Activated CD4-positive, alpha-beta T cell treated with anti-CD3 and anti-CD28 coated beads, Interleukin-2, Interleukin-6, amounts not matched to agents 100 ng/mL and 50 ng/mL, durations not matched to agents 16 hours and 8 hours (primary cell): ENCODE results near the gene OR1E2.
"Not testable (repeated sequence)": the region's sequence is repeated elsewhere in the genome, so short reads cannot be mapped to it uniquely, and the experiment has no call there.

Source experiments
- DNase-seq: peaks from one replicate; pipeline ENCODE4 v3.0.0-alpha.2; 2020

Gene OR1E2

GRCh38 chr17:3433741-3434140, at the start of gene OR1E2:
Gene OR1E2 (minus strand): TSS chr17:3433841. CDS start chr17:3433841, 0 bp downstream.
- DNase-seq, result no peak

DNA sequence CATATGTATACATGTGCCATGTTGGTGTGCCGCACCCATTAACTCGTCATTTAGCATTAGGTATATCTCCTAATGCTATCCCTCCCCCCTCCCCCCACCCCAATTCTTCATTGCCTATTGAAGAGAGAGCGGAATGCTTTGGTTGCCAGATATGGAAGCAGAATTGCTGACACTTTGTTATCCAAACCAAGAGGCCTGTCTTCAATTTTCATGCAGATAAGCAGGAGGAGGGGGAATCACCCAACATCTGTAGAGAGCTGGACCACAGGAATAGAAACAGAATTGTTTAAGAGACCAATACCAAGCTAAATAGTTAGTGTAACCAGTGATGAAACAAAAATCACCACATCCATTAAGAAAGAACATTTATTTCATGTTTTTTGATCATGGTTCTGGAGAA, 49.2 kb upstream of the OR1E2 start:
- no peak for DNase-seq

GRCh38 chr17:3479988-3480387, 46.3 kb upstream of the OR1E2 start:
- no peak for DNase-seq

DNA sequence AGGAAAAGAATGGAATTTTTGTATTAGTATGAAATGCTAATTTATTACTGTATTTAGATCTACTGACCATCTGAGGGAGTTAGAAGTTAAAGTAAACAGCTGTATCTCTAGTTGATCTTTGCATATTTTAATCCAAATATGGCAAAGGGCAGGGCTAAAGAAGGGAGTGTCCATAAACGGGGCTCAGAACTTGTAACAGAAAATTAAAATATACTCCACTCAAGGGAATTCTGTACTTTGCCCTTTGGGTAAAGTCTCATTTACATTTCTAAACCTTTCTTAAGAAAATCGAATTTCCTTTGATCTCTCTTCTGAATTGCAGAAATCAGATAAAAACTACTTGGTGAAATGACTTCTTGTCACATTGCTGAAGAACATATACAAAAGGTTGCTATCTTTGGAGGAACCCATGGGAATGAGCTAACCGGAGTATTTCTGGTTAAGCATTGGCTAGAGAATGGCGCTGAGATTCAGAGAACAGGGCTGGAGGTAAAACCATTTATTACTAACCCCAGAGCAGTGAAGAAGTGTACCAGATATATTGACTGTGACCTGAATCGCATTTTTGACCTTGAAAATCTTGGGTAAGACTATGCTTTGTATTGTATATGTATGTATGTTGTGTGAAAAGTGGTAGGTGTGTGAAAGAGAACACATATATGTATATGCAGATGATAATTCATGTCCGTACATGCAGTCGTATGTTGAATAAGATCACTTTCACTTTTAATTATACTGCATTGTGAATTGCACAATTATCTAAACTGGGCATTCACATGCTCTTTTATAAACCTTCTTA, 42.4 kb upstream of the OR1E2 start, which contains the start of gene ASPA:
TSS of gene ASPA (plus strand) at position 186 of the 799 bp plus-strand sequence. CDS start at position 349, 163 bp downstream.
- no peak for DNase-seq

- DNase-seq, result no peak
Measured at GRCh38 chr17:3475251-3475685, 41.6 kb upstream of the OR1E2 start.

DNA sequence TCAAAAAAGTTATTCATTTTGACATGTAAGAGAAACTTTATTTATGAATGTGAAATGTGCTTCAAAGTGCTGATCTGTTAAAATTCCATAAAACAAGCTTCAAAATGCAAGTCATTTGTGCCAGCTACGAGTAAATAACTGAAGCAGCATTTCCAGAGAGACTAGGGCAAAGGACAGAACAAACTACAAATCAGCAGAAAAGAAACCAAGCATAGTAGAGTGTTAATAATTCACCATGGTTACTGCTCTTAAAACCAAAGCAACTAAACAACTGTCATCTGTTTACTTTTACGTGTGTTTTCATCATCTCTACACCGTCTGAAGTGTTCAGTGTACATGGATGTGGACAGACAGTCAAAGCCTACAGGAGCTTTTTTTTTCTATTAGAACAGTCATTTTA, 40.6 kb upstream of the OR1E2 start:
- DNase-seq, result no peak

- no peak for DNase-seq
Measured at GRCh38 chr17:3472137-3472536, 38.5 kb upstream of the OR1E2 start.

- DNase-seq, result no peak
Measured at GRCh38 chr17:3471599-3471998, 38.0 kb upstream of the OR1E2 start, which contains the start of gene SPATA22. Gene SPATA22 (minus strand): TSS chr17:3471819. CDS start chr17:3469325, 2,494 bp downstream.

DNA sequence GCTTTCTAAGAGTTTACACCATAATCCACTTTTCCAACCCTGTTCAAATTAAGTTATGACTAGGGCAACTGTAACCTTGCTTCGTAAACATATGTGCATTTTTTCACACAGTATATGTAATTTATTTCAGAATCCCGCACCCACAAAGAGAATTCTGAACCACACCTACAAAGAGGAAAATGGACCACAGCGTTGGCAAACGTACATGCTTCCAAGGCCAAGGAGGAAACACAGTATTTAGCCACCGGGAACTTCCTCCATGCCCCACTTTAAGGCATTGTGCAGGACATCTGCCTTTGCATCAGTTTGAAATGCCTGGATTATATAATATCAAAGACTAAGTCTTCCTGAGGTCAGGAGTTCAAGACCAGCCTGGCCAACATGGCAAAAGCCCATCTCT, 35.9 kb upstream of the OR1E2 start:
- DNase-seq, result no peak

GRCh38 chr17:3466355-3466754, 32.7 kb upstream of the OR1E2 start:
- DNase-seq, result not testable (repeated sequence)

DNA sequence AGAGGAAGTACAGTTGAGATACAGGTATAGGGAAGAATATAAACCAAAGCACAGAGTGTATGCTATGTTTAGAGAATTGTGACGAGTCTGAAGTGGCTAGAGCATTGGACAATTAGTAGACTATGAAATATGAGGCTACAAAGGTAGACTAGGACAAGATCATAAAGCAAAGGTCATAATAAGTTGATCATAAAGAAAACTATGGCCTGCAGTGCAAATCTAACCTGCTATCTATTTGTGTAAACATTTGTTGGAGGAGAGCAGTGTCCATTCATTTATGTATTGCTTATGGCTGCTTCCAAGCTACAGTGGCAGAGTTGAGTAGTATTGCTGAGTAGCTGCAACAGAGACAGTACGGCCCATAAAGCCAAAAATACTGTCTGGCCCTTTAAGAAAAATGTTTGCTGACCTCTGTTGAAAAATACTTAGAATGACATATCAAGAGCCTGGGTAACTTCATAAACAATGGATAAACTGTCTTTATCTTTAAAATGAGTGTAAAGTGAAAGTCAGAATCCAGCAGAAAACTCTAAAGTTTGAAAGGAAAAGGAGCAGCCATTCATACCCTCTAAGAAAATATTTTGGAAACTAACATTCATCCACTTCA, 14.5 kb upstream of the OR1E2 start:
- DNase-seq, result no peak

DNA sequence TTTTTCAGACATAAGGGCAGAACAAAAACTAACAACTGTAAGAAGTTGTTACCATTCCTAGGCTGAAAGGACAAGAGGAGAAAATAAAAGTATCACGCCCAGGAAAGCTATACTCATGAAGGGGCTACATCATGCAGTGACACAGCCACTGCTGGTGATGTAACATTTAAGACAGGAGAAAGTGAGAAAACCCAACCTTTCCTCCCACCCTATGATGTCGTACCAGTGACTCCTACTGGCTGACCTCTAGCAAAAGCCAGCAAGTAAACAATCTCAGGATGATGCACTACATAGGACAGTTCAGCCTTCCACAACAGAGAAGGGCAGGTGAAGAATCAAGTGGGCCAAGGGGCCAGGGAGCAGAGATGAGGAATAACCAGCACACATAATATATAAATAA, 14.0 kb upstream of the OR1E2 start:
- DNase-seq, result peak; percentile 17

- DNase-seq, result no peak
Measured at GRCh38 chr17:3440451-3440850, 6.8 kb upstream of the OR1E2 start.

GRCh38 chr17:3438368-3438767, 4.7 kb upstream of the OR1E2 start:
- DNase-seq, result no peak

DNA sequence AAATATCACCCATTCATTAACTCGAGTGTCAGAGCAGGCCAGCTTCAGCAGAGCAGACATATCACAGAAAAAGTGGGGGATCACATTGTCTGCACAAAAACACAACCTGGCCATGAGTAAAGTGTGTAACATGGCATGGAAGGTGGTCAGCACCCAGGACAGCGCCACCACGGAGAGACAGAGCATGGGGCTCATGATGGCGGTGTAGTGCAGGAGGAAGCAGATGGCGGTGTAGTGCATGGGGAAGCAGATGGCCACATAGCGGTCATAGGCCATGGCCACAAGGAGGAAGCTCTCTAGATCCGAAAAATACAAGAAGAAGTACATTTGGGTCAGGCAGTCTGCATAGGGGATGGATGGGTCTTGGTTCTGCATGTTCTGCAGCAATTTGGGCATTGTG, 426 bp downstream of the OR1E2 start:
- peak; percentile 11 for DNase-seq

DNA sequence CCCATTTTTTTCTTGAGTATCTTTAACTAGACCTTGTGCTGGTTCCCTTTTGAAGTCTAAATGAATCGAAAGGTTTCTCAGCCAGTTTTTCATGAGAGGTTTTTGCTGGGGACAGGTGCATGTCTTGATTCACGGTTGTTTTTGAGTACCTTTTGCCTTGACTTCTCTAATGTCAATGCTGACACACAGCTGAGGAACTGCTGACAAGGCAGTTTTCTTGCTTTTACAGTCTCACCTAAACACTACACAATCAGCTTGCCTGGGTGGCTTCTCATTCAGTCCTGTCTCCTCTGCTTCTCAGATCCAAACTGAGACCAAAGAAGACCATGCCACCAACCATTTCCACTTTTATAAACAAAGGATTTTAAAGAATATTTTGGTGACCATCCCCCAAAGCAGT, 15.4 kb downstream of the OR1E2 start:
- DNase-seq, result no peak

DNA sequence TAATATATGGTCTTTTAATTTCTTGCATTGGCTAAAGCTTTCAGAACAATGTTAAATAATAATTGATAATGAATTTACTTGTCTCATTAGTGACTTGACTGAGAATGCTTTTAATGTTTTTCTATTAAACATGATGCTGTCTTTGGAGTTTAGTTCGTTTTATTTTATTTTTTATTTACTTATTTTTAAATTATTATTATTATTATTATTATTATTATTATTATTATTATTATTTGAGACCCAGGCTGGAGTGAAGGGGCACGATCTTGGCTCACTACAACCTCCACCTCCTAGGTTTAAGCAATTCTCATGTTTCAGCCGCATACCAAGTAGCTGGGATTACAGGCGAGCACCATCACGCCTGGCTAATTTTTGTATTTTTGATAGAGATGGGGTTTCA, 18.0 kb downstream of the OR1E2 start:
- no peak for DNase-seq

GRCh38 chr17:3412216-3412615, 21.4 kb downstream of the OR1E2 start:
- not testable (repeated sequence) for DNase-seq

DNA sequence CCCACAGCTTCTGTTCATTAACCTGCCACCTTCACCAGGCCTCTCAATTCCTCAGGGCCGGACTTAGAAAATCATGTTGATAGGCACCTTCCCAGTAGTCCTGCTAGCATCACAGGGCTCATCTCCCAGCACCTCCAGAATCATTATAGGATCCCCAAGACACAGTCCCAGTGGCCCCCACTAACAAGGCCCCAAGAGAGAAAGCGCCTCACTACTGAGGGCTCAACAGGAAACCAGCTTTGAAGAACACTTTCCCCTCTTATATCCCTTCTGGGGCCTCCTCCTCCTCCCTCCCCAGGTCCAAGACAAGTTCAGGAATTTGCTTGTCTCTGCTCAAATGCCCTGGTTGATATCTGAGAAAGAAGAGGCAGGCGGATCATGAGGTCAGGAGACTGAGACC, 22.6 kb downstream of the OR1E2 start, which contains the start of gene OR3A3:
TSS of gene OR3A3 (plus strand) at position 301 of the 400 bp plus-strand sequence.
- no peak for DNase-seq

- DNase-seq, result not testable (repeated sequence)
Measured at GRCh38 chr17:3403856-3404255, 29.8 kb downstream of the OR1E2 start.

DNA sequence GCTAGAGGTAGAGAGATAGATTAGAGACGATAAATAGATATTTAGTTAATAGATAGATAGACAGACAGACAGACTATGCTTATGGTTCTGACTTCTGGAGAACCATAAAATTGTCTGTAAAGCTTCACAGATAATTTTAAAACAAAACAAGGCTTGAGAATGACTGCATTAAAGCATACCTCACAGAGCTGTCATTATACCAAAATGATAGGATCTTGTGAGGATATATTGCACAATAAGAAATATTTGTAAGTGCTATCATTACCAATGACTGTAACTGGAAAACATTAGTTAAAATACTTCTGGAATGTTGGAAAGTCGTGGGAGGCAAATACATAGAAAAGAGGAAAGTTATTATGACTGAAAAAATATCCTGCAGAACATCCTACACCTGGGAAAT, 31.9 kb downstream of the OR1E2 start:
- DNase-seq, result no peak

GRCh38 chr17:3400055-3400454, 33.6 kb downstream of the OR1E2 start:
- DNase-seq, result no peak

GRCh38 chr17:3398310-3398709, 35.3 kb downstream of the OR1E2 start, which contains the start of gene OR1E1:
Gene OR1E1 (minus strand): TSS chr17:3398410. CDS start chr17:3398410, 0 bp downstream.
- DNase-seq, result no peak

- DNase-seq, result not testable (repeated sequence)
Measured at GRCh38 chr17:3397801-3398200, 35.8 kb downstream of the OR1E2 start.
